GM21619 (cell line): ENCODE measurements around the gene CT45A8.
"Not testable (repeated sequence)": the region's sequence is repeated elsewhere in the genome, so short reads cannot be mapped to it uniquely, and the experiment has no call there.

Experiments used
- ATAC-seq: cut with Tn5 transposase; IDR thresholded peaks from one replicate; pipeline ENCODE4 v1.9.1; 2021; ENCODE audit not compliant: unreplicated experiment

Gene CT45A8

GRCh38 chrX:135854438-135854837 lies at the start of gene CT45A8:
Gene CT45A8, minus strand, starts transcription at chrX:135854538. Its CDS starts 3,755 bp downstream, at chrX:135850783.
- ATAC-seq, result not testable (repeated sequence)

GRCh38 chrX:135893294-135893817 lies 39.0 kb upstream of the CT45A8 start, which contains the start of the genes CT45A10 and SAGE1:
Gene CT45A10, minus strand, starts transcription at chrX:135893444. Its CDS starts 8,100 bp downstream, at chrX:135885344.
Gene SAGE1, plus strand, starts transcription at chrX:135893716. Its CDS starts 2,527 bp downstream, at chrX:135896243.
- ATAC-seq, result no peak

GRCh38 chrX:135892781-135893180 lies 38.4 kb upstream of the CT45A8 start:
- ATAC-seq, result no peak

- ATAC-seq, result no peak
Observed at GRCh38 chrX:135890087-135890585, 35.8 kb upstream of the CT45A8 start.

- ATAC-seq, result not testable (repeated sequence)
Observed at GRCh38 chrX:135888976-135889375, 34.6 kb upstream of the CT45A8 start.

- not testable (repeated sequence) for ATAC-seq
Observed at GRCh38 chrX:135888230-135888629, 33.9 kb upstream of the CT45A8 start.

GRCh38 chrX:135882741-135883140 lies 28.4 kb upstream of the CT45A8 start:
- not testable (repeated sequence) for ATAC-seq

- ATAC-seq, result not testable (repeated sequence)
Observed at GRCh38 chrX:135871712-135872111, 17.4 kb upstream of the CT45A8 start, which contains the start of gene CT45A9. Gene CT45A9, minus strand, starts transcription at chrX:135871812. Its CDS starts 3,751 bp downstream, at chrX:135868061.

GRCh38 chrX:135837180-135837579 lies 17.2 kb downstream of the CT45A8 start, which contains the start of gene CT45A7:
Gene CT45A7, minus strand, starts transcription at chrX:135837280. Its CDS starts 3,747 bp downstream, at chrX:135833533.
- ATAC-seq, result not testable (repeated sequence)

- ATAC-seq, result not testable (repeated sequence)
Observed at GRCh38 chrX:135819912-135820311, 34.4 kb downstream of the CT45A8 start, which contains the start of gene CT45A2. Gene CT45A2, minus strand, starts transcription at chrX:135820012. Its CDS starts 3,747 bp downstream, at chrX:135816265.

GRCh38 chrX:135802687-135803086 lies 51.7 kb downstream of the CT45A8 start, which contains the start of gene CT45A6:
Gene CT45A6, minus strand, starts transcription at chrX:135802787. Its CDS starts 3,794 bp downstream, at chrX:135798993.
- ATAC-seq, result not testable (repeated sequence)
